Forelimb muscle (tissue), 1 donor: Measurements from ENCODE around the gene WTAP. TPM values are rescaled to one million over a fixed set of nuclear protein-coding genes. Genes with fewer than 3 reads are reported as not detected.
"Not testable (repeated sequence)": the region's sequence is repeated elsewhere in the genome, so short reads cannot be mapped to it uniquely, and the experiment has no call there.

Experiments used
- DNase-seq: peaks from one replicate; pipeline ENCODE4 v3.0.0-alpha.2; 2013; ENCODE audit warnings: low read depth
- polyA plus RNA-seq: library from polyadenylated mRNA; unstranded; fragments of 120-200 nt; gene quantifications from one replicate; pipeline ENCODE4 v1.2.1, GENCODE V29; 2013; ENCODE audit not compliant: insufficient read length

WTAP gene
- polyA plus RNA-seq, result 64.7 TPM

- peak; percentile 73 for DNase-seq
Observed at GRCh38 chr6:159726918-159727716, at the start of gene WTAP. Gene WTAP (plus strand): TSS chr6:159727506. CDS start chr6:159736266, 8,760 bp downstream.

GRCh38 chr6:159677506-159678165 lies 49.7 kb upstream of the WTAP start:
- DNase-seq, result no peak

GRCh38 chr6:159678574-159678973 lies 48.7 kb upstream of the WTAP start:
- no peak for DNase-seq

- DNase-seq, result no peak
Observed at GRCh38 chr6:159679091-159680077, 47.9 kb upstream of the WTAP start.

DNA sequence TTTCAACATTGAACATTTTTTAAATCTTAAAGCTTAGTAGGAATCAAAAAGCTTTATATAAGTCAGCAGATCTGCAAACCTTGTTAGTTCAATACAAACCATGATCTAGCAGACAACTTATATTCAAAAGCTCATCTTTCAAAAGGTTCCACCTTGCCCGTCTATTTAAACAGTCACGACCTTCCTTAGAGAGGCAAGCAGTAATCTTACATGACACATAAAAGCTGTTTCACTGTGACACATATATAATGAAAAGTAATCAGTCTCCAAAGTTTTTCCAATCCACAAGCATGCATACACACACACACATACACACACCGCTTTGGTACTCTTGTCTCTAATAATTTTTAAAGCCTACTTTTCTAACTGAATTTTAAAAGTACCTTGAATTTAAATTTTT lies 47.2 kb upstream of the WTAP start:
- no peak for DNase-seq

- DNase-seq, result no peak
Observed at GRCh38 chr6:159681191-159681880, 46.0 kb upstream of the WTAP start.

DNA sequence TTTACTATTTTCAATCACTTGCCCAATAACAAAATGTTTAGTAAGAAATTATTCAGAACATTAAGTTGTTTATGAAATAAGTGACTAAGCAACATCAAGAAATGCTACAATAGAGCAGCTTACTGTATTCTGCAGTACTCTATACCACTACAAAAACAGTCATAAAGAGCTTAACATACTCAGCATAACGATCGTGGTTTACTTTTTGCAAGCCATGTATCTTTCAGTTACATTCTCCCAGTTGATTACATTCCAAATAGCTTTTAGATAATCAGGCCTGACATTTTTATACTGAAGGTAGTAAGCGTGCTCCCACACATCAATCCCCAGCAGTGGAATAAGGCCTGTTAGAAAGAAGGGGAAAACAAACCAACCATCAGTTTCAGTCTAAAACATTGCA lies 45.0 kb upstream of the WTAP start:
- DNase-seq, result no peak

- no peak for DNase-seq
Observed at GRCh38 chr6:159682810-159683209, 44.5 kb upstream of the WTAP start.

DNA sequence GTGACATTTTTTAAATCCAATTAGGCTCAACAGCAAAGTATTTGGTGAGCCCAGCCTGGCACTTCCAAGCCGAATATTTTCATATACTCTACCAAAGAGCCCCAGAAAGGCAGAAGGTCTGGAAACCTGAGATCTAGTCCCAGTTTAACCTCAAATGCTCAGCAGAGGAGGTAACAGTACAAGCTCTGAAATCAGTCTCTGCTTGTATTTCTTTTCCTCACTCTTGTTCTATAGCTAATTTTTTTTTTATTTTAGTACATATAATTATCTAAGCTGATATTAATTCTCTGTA lies 43.3 kb upstream of the WTAP start:
- DNase-seq, result no peak

- no peak for DNase-seq
Observed at GRCh38 chr6:159686040-159686439, 41.3 kb upstream of the WTAP start.

DNA sequence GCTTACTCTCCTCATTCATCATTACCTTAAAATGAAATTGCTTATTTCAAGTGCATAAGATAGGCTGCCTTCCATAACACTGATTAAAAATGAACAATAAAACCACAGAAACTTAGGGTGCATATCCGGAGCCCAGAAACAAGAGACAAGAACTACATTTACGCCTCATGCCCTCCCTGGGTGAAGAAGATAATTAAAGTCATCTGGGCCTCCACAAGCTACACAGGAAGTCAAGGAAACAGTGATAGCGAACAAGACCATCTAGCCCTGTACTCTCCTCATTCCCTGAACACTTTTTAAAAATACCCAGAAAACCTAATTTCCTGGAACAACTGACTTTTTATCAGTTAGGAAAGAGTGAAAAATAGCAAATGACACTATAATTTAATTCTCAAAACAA lies 40.6 kb upstream of the WTAP start:
- DNase-seq, result no peak

DNA sequence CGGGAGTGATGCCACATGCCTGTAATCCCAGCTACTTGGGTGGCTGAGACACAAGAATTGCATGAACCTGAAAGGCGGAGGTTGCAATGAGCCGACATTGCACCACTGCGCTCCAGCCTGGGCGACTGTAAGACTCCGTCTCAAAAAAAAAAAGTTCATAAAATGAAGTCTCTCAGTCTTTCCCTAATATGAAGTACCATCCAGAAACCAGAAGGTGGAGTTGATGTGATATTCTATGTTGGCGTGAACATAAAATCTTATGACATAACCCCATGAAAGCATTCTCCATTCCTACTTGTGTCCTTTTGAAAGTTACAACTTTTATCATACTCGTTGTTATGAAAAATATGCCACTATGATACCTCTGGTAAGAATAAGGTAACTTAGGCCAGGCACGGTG lies 40.0 kb upstream of the WTAP start:
- DNase-seq, result no peak

DNA sequence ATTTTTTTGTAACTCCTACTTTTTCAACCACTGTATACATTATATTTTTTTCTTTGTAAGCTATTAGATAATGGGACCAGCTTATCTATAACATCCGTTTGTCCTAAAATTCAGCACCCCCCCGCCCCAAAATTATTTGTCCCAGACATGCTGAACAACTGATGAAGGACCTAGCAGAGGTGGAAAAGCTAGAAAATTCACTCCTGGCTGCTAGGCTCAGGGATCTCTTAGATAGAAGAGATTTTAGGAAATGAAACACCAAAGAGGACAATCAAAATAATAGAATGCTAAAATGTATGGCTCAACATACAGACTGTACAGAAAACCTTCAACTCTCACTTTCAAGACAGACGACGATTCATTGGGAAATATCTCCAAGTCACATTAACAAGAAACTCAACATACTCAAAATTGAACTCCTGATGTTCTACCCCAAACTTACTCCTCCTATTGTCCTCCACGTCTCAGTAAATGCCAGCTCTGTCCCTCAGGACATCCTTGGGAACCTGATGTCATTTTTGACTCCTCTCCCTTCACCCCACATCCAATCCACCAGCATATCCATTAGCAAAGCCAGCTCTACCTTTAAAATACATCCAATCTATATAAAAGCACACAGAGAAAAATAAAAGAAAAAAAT lies 38.9 kb upstream of the WTAP start:
- DNase-seq, result no peak

GRCh38 chr6:159689001-159689400 lies 38.3 kb upstream of the WTAP start:
- no peak for DNase-seq

DNA sequence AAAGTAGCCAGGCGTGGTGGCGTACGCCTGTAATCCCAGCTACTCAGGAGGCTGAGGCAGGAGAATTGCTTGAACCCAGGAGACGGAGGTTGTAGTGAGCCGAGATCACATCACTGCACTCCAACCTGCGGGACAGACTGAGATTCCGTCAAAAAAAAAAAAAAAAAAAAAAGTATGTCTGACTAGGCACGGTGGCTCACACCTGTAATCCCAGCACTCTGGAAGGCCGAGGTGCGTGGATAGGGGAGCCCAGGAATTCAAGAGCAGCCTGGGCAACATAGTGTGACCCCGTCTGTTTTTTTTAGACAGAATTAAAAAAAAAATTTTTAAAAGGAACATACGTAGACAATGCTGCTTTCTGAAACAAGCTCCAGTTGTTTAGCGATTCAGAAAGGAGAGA lies 37.2 kb upstream of the WTAP start:
- not testable (repeated sequence) for DNase-seq

DNA sequence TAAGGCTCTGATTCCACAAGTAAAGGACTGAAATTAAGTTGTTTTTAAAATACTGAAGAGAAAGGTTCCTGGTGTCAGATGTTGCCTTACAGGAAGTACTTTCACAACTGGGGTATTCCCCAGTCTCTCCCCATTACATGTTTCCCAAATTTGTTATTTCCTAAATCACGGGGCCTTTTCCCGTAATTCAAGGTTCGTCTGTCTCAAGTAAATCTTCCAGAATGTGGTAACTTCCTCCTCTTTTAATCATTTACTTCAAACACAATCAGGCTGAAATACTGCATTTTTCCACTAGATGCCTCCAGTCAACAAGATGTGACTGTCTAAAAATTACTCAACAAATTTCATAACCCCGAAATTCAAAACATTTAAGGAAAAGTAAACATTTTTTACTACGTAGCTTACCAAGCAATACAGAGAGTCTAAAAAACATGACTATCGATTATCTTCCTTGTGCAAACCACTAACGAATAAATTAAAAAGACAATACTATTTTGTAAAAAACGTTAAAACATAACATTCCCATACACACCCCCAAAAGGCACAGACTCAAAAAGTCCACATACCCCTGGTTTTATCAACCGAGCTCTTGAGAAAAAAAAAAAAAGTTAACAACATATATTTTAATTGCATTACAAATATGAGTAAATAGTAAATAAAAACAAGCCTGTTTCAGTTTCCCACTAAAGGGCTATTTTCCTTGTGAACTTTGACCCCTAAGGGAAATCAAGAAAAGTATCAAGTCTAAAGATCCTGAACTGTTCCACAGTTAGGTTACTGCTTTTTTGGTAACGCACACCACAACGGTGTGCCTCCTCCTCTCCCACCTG lies 36.0 kb upstream of the WTAP start:
- DNase-seq, result peak; percentile 57

- DNase-seq, result no peak
Observed at GRCh38 chr6:159691963-159692287, 35.4 kb upstream of the WTAP start.

DNA sequence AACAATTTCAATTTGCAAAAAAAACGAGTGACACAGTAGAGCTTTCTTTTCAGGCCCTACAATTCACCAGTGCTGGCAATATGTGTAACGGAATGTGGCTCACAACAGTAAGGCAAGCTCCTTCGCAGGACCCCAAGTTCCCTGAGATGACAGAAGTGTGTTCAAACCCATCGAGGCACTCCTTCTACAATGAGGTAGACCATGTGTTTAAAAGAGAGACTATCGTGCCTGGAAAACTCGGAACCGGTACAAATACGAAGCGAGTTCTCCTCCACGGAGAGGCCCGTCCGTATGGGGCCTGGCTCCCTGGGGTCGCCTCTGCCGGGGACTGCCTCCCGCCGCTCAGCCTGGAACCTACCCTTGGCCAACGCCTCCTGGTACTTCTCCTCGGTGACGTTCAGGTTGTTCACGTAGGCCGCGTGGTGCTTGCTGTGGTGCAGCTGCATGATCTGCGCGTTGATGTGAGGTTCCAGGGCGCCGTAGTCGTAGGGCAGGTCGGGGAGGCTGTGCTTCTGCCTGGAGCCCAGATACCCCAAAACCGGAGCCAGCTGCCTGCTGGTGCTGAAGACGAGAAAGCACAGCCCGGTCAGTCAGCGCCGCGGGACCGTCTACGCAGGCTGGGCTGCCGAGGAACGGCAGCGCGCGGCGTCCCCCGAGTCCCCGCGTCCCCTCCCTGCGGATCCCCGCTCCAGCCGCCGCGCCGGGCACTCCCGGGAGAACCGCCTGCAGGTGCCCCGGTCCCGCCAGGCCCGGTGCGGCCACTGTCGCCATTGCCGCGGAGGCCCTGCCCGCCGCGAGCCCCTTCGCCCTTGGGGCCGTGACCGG lies 34.8 kb upstream of the WTAP start:
- no peak for DNase-seq

GRCh38 chr6:159693128-159693893 lies 34.0 kb upstream of the WTAP start, which contains the start of gene SOD2:
Gene SOD2 (minus strand): TSS chr6:159693241. CDS start chr6:159693167, 74 bp downstream.
- DNase-seq, result no peak
